ENCODE measurements around the gene DIAPH3. TPM values are rescaled to one million over a fixed set of nuclear protein-coding genes. Genes with fewer than 3 reads are reported as not detected.

DIAPH3 gene
- total and polyA plus RNA-seq, 2 of the 4 experiments (the other 2 are of a cell fraction) = 8.9 to 9.3 TPM

DNA sequence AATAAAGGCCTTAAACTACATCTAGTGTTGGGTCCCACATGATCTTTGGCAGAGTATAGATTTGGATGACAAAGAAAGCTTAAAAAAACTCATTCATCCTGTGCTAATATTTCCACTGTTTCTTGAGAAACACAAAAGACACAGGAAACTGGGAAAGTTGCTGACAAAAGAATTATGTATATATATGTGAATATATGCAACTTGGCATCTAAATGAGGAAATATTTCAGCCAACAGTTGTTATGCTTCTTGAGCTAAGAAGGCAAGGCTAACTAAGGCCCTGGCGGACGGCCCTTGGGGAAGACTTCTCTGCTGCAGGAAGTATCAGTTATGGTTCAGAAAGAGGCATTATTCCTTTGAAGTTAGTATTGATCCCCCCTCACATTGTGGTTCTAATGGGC, 491.8 kb downstream of the DIAPH3 start:
- H3K14ac ChIP-seq (replicated peaks; ENCODE audit: low read depth, low read length) = no peak overlapping the region
- no peak overlapping the region for H4K8ac ChIP-seq (ENCODE audit: low read depth in 2 of 2, low read length in 2 of 2)
- no peak for DNase-seq
- no CpG with 5 or more reads among the region's 2 CpGs for WGBS, 2 experiments (ENCODE audit: extremely low coverage in 2 of 2, insufficient read length in 1 of 2)
- no peaks in the 10 kb centered on the region for H4K20me1 ChIP-seq (ENCODE audit: insufficient read depth, low read length)
- peaks cover 3% of the 10 kb centered on the region for H3K4me1 ChIP-seq (ENCODE audit: control insufficient read depth, insufficient read depth, low read length)
- H2BK15ac ChIP-seq (ENCODE audit: low read depth, low read length) = no peak overlapping the region
- H3K4me2 ChIP-seq (ENCODE audit: low read depth, low read length) = no peak overlapping the region
- H2AK5ac ChIP-seq (ENCODE audit: low read depth, low read length) = no peak overlapping the region
- H3K27me3 ChIP-seq (ENCODE audit: control insufficient read depth, insufficient read depth, low read length) = no peaks in the 10 kb centered on the region
- no peaks in the 10 kb centered on the region for H3K79me1 ChIP-seq (ENCODE audit: low read depth in 1 of 2, low read length in 2 of 2)
- peaks cover 5% of the 10 kb centered on the region for H3K9me1 ChIP-seq (ENCODE audit: insufficient read depth, low read length)
- H2BK5ac ChIP-seq (ENCODE audit: low read depth, low read length, poor library complexity, severe bottlenecking) = no peak overlapping the region
- H3K23ac ChIP-seq (ENCODE audit: low read depth, low read length) = no peak overlapping the region
- no TSS peak for BruUV-seq (replicated peaks)
- no peak overlapping the region for H2AFZ ChIP-seq (replicated peaks; ENCODE audit: low read length, poor library complexity)
- H4K5ac ChIP-seq (ENCODE audit: low read depth, low read length) = no peak overlapping the region
- no peak overlapping the region for H3K56ac ChIP-seq (ENCODE audit: extremely low read depth, insufficient read depth, low read length)
- no peak for TF ChIP-seq RAD21 (IDR thresholded peaks at IDR 0.05; ENCODE audit: low read length)
- no peak for TF ChIP-seq CHD1 (IDR thresholded peaks at IDR 0.05; ENCODE audit: low read depth, low read length)
- no peak for TF ChIP-seq MXI1 (IDR thresholded peaks at IDR 0.05; ENCODE audit: borderline replicate concordance, low read depth, low read length)
- no peak for TF ChIP-seq CEBPB (IDR thresholded peaks at IDR 0.05; ENCODE audit: low read depth, low read length)
- in situ Hi-C loops (cut with MboI; ENCODE audit: low sequenced_read_pairs) = no loop called here
- H2BK120ac ChIP-seq (ENCODE audit: low read depth, low read length) = no peak overlapping the region
- H2BK20ac ChIP-seq (ENCODE audit: low read depth, low read length) = no peak overlapping the region
- H3K4me3 ChIP-seq (ENCODE audit: insufficient read depth, low read depth, low read length) = no peak overlapping the region
- intact Hi-C loops (cut with micrococcal nuclease) = no loop called here
- no peak for ATAC-seq (ENCODE audit: low read depth)
- POLR2A ChIA-PET (ENCODE audit: unreplicated experiment) = no interaction called here
- no peak overlapping the region for H2AK9ac ChIP-seq (replicated peaks; ENCODE audit: low read depth, low read length, poor library complexity)
- no peak overlapping the region for H4K91ac ChIP-seq (ENCODE audit: insufficient read depth, low read depth, low read length)
- H3K36me3 ChIP-seq (ENCODE audit: control insufficient read depth, insufficient read depth, low read length) = no peaks in the 10 kb centered on the region
- CTCF ChIA-PET = interaction anchor here (1.1 kb wide), 1 partner anchor 8 kb away, joined by 3 read pairs; no protein-coding TSS in a partner anchor
- no peak overlapping the region for H3K9ac ChIP-seq (ENCODE audit: low read depth, low read length)
- H3K18ac ChIP-seq (ENCODE audit: low read depth, low read length) = no peak overlapping the region
- dilution Hi-C loops (cut with HindIII; ENCODE audit: low sequenced_read_pairs, unreplicated experiment) = no loop called here
- no peak overlapping the region for H3K27ac ChIP-seq (ENCODE audit: insufficient read depth, low read length)
- H3K9me3 ChIP-seq (ENCODE audit: control insufficient read depth, insufficient read depth, low read length) = no peaks in the 10 kb centered on the region
- H3K4ac ChIP-seq (ENCODE audit: low read depth, low read length) = no peak overlapping the region
